NCI-H2107 (cell line): ENCODE measurements around the gene BACH2.
"Not testable (repeated sequence)": the region's sequence is repeated elsewhere in the genome, so short reads cannot be mapped to it uniquely, and the experiment has no call there.

Experiments used
- DNase-seq: peaks from one replicate; lab custom pipeline; 2025; lab: John Stamatoyannopoulos, UW

BACH2 gene

GRCh38 chr6:90065173-90065572 lies 231.5 kb downstream of the BACH2 start:
- DNase-seq, result no peak

GRCh38 chr6:90062667-90063066 lies 234.0 kb downstream of the BACH2 start:
- no peak for DNase-seq

GRCh38 chr6:90062051-90062450 lies 234.6 kb downstream of the BACH2 start:
- no peak for DNase-seq

GRCh38 chr6:90059178-90059577 lies 237.5 kb downstream of the BACH2 start:
- not testable (repeated sequence) for DNase-seq

GRCh38 chr6:90055924-90056323 lies 240.7 kb downstream of the BACH2 start:
- DNase-seq, result not testable (repeated sequence)

GRCh38 chr6:90054193-90054592 lies 242.4 kb downstream of the BACH2 start:
- not testable (repeated sequence) for DNase-seq

- DNase-seq, result no peak
Observed at GRCh38 chr6:90053614-90054013, 243.0 kb downstream of the BACH2 start.

GRCh38 chr6:90049295-90049694 lies 247.3 kb downstream of the BACH2 start:
- no peak for DNase-seq

GRCh38 chr6:90048206-90048967 lies 248.3 kb downstream of the BACH2 start:
- no peak for DNase-seq

GRCh38 chr6:90045535-90045934 lies 251.1 kb downstream of the BACH2 start:
- no peak for DNase-seq

- no peak for DNase-seq
Observed at GRCh38 chr6:90044833-90045381, 251.7 kb downstream of the BACH2 start.

- no peak for DNase-seq
Observed at GRCh38 chr6:90044182-90044832, 252.3 kb downstream of the BACH2 start.

- no peak for DNase-seq
Observed at GRCh38 chr6:90040931-90041330, 255.7 kb downstream of the BACH2 start.

- DNase-seq, result no peak
Observed at GRCh38 chr6:90039911-90040310, 256.7 kb downstream of the BACH2 start.

- DNase-seq, result no peak
Observed at GRCh38 chr6:90038961-90039653, 257.5 kb downstream of the BACH2 start.

GRCh38 chr6:90036963-90037362 lies 259.7 kb downstream of the BACH2 start:
- no peak for DNase-seq

GRCh38 chr6:90035047-90035723 lies 261.5 kb downstream of the BACH2 start:
- no peak for DNase-seq

GRCh38 chr6:90033746-90034271 lies 262.8 kb downstream of the BACH2 start:
- no peak for DNase-seq

- DNase-seq, result not testable (repeated sequence)
Observed at GRCh38 chr6:90032489-90033212, 264.0 kb downstream of the BACH2 start.

- no peak for DNase-seq
Observed at GRCh38 chr6:90028995-90029635, 267.5 kb downstream of the BACH2 start.
